22Rv1 (cell line): ENCODE measurements around the gene RHD.
"Not testable (repeated sequence)": the region's sequence is repeated elsewhere in the genome, so short reads cannot be mapped to it uniquely, and the experiment has no call there.

Source experiments
- ZFX ChIP-seq: fragments of 450-650 bp; IDR thresholded peaks from 2 replicates; pipeline ENCODE4 v1.6.1; 2017; ENCODE audit warnings: antibody characterized with exemption, borderline replicate concordance
- TF ChIP-seq, protein P1 (sequence below): fragments of 450-650 bp; IDR thresholded peaks from 2 replicates; pipeline ENCODE4 v1.5.1; 2017; ENCODE audit warnings: mild to moderate bottlenecking

DNA sequence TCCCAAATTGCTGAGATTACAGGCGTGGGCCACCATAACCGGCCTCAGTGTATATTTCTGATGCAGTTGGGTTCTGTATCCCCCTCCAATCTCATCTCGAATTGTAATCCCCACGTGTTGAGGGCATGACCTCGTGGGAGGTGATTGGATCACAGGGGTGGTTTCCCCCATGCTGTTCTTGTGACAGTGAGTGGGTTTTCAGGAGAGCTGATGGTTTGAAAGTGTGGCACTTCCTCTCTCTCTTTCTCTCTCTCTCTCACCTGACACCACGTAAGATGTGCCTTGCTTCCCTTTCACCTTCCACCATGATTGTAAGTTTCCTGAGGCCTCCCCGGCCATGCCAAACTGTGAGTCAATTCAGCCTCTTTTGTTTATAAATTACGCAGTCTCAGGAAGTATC is 24.2 kb downstream of the RHD start:
- TF ChIP-seq, protein P1, sequence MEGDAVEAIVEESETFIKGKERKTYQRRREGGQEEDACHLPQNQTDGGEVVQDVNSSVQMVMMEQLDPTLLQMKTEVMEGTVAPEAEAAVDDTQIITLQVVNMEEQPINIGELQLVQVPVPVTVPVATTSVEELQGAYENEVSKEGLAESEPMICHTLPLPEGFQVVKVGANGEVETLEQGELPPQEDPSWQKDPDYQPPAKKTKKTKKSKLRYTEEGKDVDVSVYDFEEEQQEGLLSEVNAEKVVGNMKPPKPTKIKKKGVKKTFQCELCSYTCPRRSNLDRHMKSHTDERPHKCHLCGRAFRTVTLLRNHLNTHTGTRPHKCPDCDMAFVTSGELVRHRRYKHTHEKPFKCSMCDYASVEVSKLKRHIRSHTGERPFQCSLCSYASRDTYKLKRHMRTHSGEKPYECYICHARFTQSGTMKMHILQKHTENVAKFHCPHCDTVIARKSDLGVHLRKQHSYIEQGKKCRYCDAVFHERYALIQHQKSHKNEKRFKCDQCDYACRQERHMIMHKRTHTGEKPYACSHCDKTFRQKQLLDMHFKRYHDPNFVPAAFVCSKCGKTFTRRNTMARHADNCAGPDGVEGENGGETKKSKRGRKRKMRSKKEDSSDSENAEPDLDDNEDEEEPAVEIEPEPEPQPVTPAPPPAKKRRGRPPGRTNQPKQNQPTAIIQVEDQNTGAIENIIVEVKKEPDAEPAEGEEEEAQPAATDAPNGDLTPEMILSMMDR, result not testable (repeated sequence)
- TF ChIP-seq ZFX, result not testable (repeated sequence)
